Left ventricle myocardium inferior (tissue), 1 donor: ENCODE results near the gene KIF13A. TPM values are rescaled to one million over a fixed set of nuclear protein-coding genes. Genes with fewer than 3 reads are reported as not detected.
A peak's percentile ranks its signal among the peaks of the same experiment; 100 is the strongest.

Experiments
- DNase-seq: peaks from one replicate; pipeline ENCODE4 v3.0.0-alpha.2; 2020
- H3K27ac ChIP-seq: fragments of 200-600 bp; replicated peaks from 2 replicates; pipeline ENCODE4 v1.8.0; 2021
- H3K27me3 ChIP-seq: fragments of 200-600 bp; 2 replicates; pipeline ENCODE4 v1.8.0; 2021; ENCODE audit warnings: low read depth
- H3K36me3 ChIP-seq: fragments of 200-600 bp; 2 replicates; pipeline ENCODE4 v1.8.0; 2021
- H3K4me1 ChIP-seq: fragments of 200-600 bp; 2 replicates; pipeline ENCODE4 v1.8.0; 2021
- H3K4me3 ChIP-seq: fragments of 200-600 bp; 2 replicates; pipeline ENCODE4 v1.8.0; 2021; ENCODE audit warnings: mild to moderate bottlenecking, moderate library complexity
- H3K9me3 ChIP-seq: fragments of 200-600 bp; replicated peaks from 2 replicates; pipeline ENCODE4 v1.8.0; 2021
- intact Hi-C: fragments of 100-400 bp; cut with micrococcal nuclease; formaldehyde crosslinking; loops from one replicate; pipeline ENCODE4 v1.11.0; 2022
- total RNA-seq: library from RNA; stranded (reverse); fragmentation: NEBNext Ultra II Directional; extraction: Animal tissue kit (Norgen Biotek cat#: 25700); gene quantifications from one replicate; pipeline ENCODE4 v1.2.1, GENCODE V29; 2021
- TF ChIP-seq, protein P1 (sequence below): fragments of 200-600 bp; IDR thresholded peaks from 2 replicates; pipeline ENCODE4 v1.8.0; 2021; ENCODE audit warnings: antibody characterized with exemption, mild to moderate bottlenecking, borderline replicate concordance
- donor health status: DM: no; HTN: yes; CAD: no; lungs with severe emphysema.

Gene KIF13A
- total RNA-seq, 1 donor from 2014 or later, result 85.7 TPM

- Histone ChIP-seq H3K4me3 (peak overlapping the region; percentile 90), H3K36me3 (no peaks in the 10 kb centered on the region), H3K4me1 (peaks cover 62% of the 10 kb centered on the region), H3K27ac (peak overlapping the region; percentile 90), H3K27me3 (no peaks in the 10 kb centered on the region), H3K9me3 (no peaks in the 10 kb centered on the region)
- TF ChIP-seq, protein P1, sequence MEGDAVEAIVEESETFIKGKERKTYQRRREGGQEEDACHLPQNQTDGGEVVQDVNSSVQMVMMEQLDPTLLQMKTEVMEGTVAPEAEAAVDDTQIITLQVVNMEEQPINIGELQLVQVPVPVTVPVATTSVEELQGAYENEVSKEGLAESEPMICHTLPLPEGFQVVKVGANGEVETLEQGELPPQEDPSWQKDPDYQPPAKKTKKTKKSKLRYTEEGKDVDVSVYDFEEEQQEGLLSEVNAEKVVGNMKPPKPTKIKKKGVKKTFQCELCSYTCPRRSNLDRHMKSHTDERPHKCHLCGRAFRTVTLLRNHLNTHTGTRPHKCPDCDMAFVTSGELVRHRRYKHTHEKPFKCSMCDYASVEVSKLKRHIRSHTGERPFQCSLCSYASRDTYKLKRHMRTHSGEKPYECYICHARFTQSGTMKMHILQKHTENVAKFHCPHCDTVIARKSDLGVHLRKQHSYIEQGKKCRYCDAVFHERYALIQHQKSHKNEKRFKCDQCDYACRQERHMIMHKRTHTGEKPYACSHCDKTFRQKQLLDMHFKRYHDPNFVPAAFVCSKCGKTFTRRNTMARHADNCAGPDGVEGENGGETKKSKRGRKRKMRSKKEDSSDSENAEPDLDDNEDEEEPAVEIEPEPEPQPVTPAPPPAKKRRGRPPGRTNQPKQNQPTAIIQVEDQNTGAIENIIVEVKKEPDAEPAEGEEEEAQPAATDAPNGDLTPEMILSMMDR, result no peak
- intact Hi-C loops, result no loop called here
- peak; percentile 66 for DNase-seq
Measured at GRCh38 chr6:17986656-17987446, 584 bp downstream of the KIF13A start.

DNA sequence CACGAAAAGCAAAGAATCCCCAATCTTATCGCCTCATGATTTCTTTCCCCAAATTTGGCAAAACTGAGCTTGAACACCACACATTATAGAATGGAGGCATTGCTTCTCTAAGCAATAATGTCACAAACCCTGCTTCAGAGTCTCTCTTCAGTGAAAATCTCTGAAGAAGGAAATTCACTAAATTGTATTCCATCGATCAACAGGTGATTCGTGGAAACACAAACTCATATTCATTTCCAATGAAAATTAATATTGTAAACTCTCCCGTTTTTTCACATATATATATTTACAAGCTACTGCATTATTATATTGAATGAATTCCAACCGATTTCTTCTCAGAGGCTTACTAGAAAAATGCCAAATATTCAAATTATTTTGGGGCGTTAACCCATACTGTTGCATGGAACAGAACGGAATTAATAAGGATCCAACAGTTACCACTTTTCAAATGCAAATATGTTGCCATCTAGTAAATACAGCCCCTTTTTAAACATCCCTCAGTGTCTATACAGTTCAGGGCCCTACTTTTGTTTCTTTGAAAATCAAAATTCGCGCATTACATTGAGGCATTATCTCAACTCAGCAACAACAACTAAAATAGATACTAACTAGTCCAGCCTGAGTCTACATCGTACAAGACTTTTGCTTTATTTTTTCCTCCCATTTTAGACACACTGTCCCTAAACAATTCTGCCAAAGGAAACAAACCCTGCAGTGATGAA lies 1.3 kb downstream of the KIF13A start:
- TF ChIP-seq, protein P1, result no peak
- no peak for DNase-seq
- no peaks in the 10 kb centered on the region for H3K36me3 ChIP-seq
- intact Hi-C loops, result no loop called here
- H3K4me3 ChIP-seq, result peak overlapping the region; percentile 90
- H3K9me3 ChIP-seq, result no peaks in the 10 kb centered on the region
- H3K27me3 ChIP-seq, result no peaks in the 10 kb centered on the region
- H3K4me1 ChIP-seq, result peaks cover 69% of the 10 kb centered on the region
- peak overlapping the region; percentile 90 for H3K27ac ChIP-seq

DNA sequence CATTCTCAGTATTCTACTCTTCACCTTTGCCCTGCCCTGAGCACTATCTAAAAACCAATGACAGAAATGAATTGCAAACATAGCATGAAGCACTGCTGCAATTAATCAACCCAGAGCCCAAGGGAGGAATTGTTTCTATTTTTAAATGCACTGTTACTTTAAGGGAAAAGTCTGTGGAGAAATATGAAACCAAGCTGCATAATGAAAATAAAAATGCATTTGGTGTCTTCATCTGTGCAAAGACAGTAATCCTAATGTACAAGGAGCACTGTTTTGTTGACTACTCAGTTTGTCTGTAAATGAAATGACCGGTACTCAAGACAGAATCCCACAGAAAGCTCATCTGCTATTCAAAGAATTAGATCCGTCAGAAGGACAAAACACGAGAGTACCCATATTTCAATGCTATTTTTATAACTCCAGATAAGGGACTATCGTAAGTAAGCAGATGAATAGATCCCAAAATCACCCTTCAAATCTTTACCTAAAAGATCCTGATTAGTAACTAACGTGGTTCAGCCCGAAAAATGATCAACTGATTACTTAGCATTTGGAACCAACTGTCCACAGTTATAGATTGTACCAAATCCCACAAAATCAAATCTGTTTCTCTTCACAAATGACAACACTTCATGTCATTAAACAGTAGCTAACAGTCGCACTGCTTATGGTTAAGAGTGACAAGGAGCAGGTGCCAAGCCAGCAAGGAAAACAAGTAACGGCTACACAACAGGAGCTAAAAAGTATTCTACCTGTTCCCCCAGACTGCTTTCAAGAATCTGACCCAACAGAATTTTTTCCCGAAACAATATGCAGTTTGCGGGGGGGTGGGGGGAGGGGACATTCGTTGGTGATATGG lies 2.4 kb downstream of the KIF13A start:
- Histone ChIP-seq H3K36me3 (no peaks in the 10 kb centered on the region), H3K9me3 (no peaks in the 10 kb centered on the region), H3K27ac (peak overlapping the region; percentile 90), H3K27me3 (no peaks in the 10 kb centered on the region), H3K4me3 (peak overlapping the region; percentile 90), H3K4me1 (peaks cover 80% of the 10 kb centered on the region)
- no peak for DNase-seq
- intact Hi-C loops, result no loop called here
- TF ChIP-seq, protein P1, result no peak

- Histone ChIP-seq H3K4me1 (peaks cover 86% of the 10 kb centered on the region), H3K27me3 (no peaks in the 10 kb centered on the region), H3K4me3 (peak overlapping the region; percentile 90), H3K36me3 (no peaks in the 10 kb centered on the region), H3K9me3 (no peaks in the 10 kb centered on the region), H3K27ac (peak overlapping the region; percentile 90)
- no peak for DNase-seq
- TF ChIP-seq, protein P1, result no peak
- intact Hi-C loops, result no loop called here
Measured at GRCh38 chr6:17984399-17984798, 3.0 kb downstream of the KIF13A start.

DNA sequence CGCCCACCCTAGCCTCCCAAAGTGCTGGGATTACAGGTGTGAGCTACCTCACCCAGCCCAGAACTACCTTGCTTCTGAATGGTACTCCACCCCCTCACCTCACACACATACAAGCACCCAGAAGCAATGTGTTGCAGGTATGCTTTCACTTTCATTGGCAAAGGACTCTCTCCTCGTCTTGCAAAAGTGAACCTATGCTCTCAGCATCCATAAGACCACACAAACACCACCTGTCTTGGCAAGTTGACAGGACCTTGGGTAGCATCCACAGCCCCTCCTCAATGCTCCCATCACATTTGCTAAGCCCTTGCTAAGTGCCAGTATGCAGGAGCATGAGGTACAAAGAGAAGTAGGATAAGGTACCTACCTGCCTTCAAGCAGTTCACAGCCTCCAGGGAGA lies 3.7 kb downstream of the KIF13A start:
- no peaks in the 10 kb centered on the region for H3K36me3 ChIP-seq
- no peaks in the 10 kb centered on the region for H3K9me3 ChIP-seq
- H3K27ac ChIP-seq, result peak overlapping the region; percentile 90
- DNase-seq, result no peak
- peaks cover 89% of the 10 kb centered on the region for H3K4me1 ChIP-seq
- peak overlapping the region; percentile 90 for H3K4me3 ChIP-seq
- TF ChIP-seq, protein P1, result no peak
- no peaks in the 10 kb centered on the region for H3K27me3 ChIP-seq
- intact Hi-C loops, result no loop called here
